Right hindlimb (tissue), 1 donor: ENCODE data around the gene NPEPL1.
A peak's percentile ranks its signal among the peaks of the same experiment; 100 is the strongest.

Source experiments
- DNase-seq: peaks from one replicate; pipeline ENCODE4 v3.0.0-alpha.2; 2018

NPEPL1 gene

DNA sequence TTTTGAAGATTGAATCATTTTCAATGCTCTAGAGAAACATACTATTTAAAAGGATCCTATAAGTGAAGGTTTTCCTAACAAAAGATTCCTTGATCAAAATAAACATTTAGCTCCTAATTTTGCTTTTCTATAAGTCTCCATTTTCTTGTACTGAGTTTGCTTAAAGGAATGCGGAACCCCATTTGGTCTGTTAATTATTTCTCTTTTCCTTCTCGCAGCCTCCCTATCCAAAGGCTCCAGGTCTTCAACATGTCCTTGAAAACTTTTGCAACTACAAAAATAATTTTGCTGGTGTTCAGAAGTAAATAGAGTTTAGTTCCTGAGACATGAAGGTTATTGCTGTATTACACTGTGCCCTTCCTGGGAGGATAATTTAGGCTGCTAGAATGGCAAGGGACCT lies 8.3 kb upstream of the NPEPL1 start:
- DNase-seq = no peak

DNA sequence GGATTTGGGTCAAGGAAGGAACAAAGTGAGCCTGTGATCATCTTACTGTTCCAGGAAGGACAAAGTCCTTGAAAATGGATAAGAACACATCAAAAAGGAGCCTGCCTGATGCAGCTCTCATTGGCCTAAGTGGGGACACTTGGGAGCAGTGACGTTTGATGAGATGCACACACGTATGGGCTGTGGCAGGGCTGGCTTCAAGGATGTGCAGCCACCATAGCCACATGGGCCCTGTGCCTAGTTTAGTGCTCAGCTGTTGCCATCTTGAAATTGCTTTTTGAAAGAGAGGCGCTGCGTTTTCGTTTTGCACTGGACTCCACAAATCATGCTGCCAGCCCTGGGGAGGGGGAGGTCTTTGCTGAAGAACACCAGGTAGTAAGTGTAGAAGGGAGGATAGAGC lies 6.6 kb upstream of the NPEPL1 start:
- DNase-seq = no peak

DNA sequence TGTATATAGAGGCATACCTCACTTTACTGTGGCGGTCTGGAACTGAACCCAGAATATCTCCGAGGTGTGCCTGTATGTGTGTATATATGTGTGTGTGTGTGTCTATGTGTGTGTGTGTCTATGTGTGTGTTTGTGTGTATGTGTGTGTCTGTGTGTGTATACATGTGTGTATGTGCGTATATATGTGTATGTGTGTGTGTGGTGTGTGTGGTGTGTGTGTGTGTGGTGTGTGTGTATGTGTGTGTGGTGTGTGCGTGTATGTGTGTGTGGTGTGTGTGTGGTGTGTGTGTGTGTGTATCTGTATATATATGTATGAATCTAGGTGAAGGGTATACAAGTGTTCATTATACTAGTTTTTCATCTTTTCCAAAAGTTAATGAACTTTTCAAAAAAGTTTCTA lies 4.2 kb upstream of the NPEPL1 start:
- no peak for DNase-seq

DNA sequence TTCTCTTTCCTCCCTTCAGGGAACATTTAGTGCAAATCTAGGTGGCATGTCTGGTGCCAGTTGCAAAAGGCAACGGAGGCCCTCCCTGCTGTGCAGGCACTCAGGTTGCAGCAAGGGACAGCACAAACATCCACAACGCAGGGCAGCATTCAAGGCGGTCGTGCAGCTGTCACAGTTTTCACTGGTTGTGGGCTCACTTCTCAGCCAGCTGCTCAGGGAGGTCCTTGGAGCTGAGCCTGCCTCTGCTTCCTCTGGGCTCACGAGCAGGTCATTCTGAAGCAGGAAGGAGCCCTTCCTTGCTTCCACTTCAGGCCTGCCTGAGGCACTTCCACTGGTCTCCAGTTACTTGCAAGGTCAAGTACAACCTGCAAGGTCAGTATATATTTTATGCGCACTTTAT lies 3.8 kb upstream of the NPEPL1 start:
- peak; percentile 87 for DNase-seq

DNA sequence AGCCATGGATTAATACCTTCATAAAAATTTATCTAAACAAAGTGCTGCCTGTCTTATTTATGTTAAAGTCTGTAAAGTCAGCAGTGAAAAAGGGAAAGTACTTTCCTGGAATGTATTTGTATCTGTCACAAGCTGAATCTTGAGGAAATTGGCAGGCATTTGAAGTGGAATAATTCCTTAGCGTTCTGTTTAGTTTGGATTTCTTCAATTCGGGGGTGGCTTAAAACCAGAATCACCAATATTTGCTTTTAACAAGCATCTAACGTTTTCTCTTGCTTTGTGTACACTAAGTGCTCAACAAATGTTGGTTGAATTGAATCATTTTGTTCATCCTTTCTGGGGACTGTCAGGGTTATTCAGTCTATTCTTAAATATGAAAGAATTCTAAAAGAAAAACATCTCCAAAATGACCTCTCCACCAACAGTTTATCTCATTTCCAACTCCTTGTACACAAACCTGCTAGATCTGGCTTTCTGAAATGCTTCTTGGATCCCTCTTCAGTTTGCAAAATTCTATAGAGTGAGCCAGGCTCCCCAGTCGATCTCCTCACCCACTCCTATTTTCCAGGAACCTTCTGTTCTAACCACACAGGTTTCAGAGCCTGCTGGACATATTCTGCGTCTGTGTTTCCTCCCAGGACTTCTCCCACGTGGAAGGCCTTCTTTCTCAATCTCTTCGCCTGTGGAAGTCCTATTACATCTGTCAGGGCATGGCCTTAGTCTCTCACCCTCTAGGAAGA lies 2.0 kb upstream of the NPEPL1 start:
- peak; percentile 73 for DNase-seq

DNA sequence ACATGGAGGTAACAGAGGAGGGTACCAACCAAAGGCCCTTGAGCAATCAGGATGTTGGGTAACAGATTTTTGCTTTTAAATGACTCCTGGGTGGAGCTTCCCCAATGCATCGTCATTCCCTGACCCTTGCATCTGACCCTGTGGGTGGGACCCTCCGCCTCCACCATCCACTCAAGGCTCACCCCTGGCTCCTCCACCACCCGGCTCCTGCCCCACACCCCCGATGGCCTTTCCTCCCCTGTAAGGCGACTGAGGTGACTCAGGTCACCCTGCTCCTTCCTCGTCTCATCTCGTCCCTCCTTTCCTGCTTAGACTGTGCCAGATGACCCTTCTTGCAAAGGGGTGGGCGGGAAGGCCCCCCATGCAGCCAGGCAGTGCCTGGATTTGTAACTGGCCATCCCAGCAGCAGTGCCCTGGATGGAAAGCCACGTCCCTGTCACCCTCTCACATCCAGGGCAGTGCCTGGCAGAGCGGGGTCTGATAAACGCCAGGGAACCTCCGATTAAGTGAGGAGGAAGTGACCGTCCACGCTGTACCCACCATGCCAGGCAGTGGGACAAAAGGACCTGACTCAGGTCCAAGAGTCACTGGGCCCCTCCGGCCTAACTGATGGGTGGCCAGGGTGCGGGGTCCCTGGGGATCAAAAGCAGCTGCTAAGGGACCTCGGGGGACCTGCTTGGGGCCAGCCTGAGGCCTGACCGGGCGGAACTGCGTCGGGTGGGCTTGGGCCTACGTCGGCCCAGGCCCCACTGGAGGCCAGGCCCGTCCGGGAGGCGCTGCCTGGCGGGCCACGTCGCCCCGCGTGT lies 624 bp upstream of the NPEPL1 start:
- no peak for DNase-seq

DNA sequence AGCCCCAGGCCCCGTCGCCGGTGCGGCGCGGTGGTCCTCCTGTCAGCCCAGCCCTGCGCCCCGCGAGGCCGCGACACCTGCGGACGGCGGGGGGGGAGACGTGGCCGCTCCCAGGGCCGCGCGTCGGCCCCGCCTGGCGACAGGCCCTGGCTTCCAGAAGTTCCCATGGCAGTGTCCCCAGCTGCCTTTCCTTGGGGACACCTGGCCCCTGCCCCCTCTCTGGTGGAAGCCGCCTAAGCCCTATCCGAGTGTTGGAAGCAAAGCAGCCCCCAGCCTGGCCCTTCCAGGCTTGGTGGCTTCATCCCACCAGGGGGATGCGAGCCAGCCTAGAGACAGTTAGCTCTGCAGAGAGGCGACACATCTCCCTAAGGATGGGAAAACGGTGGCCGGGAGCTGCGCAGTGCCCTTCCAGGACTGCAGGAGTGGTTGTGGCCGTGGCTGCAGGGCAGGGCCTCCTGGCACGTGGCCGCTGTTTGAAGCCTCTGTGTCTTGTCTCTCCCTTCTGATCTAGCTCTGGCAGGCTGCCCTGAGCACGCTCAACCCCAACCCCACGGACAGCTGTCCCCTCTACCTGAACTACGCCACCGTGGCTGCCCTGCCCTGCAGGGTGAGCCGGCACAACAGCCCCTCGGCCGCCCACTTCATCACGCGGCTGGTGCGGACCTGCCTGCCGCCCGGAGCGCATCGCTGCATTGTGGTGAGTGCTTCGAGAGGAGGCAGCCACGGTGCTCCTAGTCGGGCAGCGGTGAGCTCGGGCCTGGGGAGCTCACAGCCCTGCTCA lies 816 bp downstream of the NPEPL1 start:
- DNase-seq = no peak

DNA sequence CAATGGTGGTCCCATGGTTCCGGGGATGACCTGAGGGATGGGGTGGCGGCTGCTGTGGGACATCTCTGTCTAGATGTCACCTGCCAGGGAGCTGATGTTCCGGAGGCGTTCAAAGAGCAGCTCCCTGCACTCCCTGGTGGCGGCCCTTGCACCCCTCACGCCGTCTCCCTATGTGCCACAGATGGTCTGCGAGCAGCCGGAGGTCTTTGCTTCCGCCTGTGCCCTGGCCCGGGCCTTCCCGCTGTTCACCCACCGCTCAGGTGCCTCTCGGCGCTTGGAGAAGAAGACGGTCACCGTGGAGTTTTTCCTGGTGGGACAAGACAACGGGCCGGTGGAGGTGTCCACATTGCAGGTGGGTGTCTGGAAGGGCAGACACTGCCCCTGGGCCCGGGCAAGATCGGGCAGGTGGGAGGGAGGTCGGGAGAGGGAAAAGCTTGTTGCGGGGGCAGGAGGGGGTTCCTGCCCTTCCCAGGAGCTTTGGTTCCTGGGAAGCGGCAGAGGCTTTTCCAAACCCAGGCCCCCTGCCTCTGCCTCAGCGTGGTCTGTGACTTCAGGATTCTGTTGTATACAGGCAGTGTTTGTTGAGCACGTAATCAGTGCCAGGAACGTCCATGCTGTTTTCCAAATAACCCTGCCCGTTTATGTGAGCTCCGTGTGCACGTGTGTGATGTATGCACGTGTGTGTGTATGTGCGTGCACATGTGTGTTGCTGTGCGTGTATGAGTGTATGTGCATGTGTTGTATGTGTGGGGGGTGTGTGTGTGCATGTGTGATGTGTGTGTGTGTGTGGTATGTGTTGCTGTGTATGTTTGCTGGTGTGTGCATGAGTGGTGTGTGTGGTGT lies 1.9 kb downstream of the NPEPL1 start:
- DNase-seq = no peak

DNA sequence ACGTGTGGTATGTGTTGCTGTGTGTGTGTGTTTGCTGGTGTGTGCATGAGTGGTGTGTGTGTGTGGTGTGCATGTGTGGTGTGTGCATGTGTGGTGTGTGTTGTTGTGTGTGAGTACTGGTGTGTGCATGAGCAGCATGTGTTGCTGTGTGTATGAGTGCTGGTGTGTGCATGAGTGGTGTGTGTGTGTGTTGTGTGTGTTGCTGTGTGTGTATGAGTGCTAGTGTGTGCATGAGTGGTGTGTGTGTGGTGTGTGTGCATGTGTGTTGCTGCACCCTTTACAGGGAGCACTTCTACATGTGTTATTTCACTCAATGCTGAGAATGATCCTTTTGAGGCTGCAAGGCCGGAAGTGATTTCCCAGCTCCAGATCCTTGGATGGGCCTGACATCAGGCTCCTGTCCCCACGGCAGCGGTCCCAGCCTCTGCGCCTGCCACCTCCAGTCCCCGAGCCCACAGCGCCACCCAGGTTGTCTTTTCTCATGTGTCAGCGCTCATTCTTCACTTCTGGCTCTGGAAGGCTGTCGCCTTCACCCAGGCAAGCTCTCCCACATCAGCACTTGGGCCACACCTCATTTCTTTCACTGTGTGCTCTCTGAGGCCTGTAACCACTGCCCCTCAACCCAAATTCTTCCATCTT lies 2.6 kb downstream of the NPEPL1 start:
- no peak for DNase-seq

DNA sequence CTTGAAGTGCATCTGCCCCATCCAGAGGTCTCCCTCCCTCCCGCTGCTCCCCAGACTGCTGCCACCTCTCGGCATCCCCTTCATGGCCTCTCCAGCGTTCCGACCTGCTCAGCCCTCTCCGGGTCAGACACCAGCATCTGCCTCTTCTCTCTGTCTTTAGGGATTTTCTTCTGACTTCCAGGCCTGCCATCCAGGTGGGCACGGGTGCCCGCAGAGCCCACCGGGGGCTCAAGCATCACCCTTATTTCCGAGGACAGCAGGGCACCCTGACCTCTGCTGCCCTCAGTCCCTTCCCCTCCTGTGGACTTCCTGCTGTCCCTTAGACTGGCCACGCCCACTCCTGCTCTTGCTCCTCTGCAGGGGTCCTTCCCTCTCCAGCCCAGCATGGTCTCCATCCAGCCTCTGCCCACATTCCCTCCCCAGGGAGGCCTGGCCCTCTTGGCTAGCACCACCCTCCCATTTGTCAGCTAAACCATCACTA lies 3.3 kb downstream of the NPEPL1 start:
- no peak for DNase-seq

DNA sequence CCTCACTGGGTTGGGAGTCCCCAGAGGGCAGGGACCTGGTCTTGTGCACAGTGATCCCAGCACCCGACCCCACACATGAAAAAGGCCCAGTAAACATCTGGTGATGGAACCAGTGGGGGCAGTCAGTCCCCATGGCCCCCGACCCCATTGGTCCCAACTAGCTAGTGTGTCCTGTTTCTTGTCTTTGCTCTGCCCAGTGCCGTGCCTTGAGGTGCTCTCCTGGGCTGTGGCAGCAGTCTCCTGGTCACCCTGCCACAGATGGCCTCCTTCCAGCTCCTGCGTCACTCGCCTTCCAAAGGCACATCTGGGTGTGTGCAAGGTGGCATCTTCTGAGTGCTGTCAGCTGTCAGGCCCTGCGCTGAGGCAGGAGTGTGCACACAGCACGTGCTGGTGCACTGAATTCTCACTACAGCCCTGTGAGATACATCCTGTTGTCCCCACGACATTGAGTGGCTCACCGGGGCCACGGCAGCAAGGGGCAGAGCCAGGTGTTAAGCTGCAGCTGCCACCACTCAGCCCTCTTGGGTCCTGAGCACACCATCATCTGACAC lies 3.9 kb downstream of the NPEPL1 start:
- no peak for DNase-seq

DNA sequence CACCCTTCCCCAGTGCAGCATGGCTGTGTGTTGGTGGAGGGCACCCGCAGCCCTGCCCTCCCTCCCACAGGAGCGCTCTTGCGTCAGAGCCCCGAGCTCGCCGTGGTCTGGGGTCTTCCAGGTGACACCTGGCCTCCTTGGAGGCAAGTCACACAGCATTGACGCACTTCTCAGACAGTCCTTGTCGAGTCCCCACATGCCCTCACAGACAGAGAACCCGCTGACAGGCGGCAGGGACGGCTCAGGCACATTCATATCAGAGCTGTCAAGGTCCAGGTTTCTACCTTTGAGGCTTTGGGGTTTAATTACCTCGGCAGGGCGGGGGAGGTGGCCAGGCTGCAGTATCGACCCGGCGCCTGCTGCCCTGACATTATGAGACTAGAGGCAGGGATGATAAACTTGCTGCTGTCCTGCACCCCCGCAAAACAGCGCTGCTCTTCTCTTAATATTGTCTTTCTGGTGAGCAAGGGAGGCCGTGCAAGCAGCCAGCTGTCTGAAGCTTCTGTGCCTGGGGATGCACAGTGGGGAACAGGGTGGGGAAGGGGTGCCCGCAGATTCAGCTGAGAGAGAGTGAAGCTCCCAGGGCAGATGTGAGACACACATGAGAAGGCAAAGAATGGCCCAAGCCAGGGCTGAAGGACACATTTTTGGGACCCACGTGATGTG lies 4.7 kb downstream of the NPEPL1 start:
- DNase-seq = no peak

DNA sequence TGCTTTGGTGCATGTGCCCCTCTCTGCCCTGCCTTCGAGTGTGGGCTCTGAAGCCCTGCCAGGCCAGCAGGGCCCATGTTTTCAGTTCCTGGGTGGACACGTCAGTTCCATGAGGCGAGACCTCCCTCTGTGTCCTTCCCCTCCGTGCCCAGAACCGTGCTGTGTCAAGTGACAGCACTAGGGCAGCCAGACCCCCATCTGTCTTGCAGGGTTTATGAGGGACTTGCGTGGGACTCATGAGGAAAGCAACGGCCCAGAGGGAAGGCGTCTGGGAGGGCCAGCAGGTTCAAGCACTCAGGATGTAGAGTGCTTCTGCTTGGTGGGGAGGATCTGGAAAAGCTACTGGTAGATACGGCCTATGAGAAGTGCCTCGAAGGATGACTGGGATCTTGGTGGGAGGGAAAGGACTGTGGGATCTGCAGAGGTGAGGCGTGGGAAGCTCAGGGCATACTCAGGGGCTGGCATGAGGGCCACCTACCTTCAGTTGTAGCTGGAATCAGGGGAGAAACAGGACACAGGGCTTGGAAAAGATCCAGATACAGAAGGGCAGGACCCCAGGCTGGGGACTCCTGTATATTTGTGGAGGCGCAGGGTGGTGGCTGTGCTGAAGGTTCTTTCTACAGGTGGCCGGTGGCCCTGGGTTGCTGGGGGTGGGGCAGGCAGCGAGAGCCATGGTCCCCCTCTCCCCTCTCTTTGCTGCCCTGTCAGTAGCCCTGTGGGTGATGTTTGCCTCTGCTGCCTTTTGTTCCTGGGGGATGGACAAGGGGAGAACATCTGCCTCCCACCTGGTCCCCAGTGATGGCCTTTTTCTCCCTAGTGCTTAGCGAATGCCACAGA lies 5.5 kb downstream of the NPEPL1 start:
- peak; percentile 19 for DNase-seq

DNA sequence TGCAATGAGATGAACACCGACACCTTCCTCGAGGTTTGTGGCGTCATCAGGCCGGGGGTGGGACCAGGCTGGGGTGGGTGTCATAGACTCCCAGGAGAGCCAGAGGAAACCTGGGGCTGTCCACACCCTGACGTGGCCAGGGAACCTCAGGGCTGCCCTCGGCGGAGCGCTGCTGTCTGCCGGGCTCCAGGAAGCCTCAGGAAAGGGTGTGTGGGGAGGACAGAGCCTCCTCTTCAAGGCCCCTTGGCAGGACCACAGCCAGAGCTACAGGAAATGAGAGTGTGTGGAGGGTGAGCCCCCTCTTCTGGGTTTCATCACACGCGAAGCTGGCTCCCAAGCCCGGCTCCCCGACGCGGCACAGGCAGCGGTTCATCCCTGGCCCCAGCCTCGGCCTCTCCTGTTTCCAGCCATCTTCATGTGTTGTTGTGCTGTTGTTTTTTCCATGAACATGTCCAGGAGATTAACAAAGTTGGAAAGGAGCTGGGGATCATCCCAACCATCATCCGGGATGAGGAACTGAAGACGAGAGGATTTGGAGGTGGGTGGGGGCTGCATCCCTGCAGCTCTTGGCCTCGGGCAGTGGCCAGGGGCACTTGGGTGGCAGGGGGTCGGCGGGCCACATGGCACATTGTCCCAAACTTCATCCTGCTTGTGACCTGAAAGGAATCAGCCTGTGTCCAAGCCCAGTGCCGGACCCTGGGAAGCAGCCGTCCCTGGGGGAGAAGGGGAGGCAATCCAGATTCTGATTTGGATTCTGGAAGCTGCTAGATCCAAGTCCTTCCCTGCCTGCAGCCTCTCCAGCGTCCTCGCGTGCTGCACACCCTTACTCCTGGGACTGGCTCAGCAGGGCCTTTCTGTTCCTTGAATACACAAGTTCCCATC lies 6.4 kb downstream of the NPEPL1 start:
- DNase-seq = peak; percentile 88

DNA sequence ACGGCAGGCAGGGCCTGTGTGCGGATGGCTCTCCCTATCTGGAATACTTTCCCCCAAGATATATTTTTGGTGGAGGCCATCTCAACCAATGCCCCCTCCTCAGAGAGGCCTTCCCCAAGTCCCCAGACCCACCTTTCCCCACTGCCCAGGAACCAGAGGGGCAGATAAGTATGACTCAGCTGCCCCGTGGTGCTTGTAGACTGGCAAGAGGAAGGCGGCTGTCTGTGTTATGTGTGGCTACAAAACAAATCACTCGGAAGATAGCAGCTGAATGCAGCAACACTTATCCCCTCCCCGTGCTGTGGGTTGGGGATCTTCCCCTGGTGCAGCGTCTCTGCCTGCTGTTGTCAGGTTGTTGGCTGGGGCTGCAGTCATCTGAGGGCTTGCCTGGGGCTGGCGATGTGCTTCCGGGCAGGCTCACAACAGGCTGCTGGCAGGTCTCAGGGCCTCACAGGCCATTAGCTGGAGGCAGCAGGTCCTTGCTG lies 7.1 kb downstream of the NPEPL1 start:
- DNase-seq = no peak

DNA sequence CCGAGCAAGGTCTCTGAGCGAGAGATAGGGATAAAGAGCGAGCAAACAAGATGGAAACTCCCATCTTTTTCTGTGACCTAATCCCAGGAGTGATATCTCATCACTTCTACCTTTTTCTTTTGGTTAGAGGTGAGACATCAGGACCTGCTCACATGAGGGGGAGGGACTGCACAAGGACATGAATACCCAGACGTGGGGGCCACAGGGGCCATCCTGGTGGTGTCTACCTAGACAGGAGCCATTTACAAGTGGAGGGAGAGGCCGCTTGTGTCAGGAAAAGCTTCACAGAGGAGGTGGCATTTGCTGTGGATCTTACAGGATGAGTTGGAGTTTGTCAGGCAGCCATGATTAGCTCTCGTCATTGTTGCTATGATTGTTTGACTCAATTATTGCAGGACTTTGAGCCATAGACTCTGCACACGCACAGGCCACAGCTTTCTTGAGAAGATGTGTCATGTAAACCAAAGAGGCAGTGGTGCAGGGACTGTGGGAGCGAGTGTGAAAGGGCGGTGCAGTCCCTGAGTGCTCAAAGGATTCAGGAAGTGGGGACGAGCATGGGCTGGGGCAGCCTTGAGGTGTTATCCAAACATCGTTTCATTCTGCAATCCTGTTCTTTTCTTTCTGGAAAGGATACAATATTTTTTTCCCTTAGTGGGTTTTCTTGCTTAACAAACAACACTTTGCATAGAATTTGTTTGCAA lies 7.7 kb downstream of the NPEPL1 start:
- DNase-seq = peak; percentile 60

DNA sequence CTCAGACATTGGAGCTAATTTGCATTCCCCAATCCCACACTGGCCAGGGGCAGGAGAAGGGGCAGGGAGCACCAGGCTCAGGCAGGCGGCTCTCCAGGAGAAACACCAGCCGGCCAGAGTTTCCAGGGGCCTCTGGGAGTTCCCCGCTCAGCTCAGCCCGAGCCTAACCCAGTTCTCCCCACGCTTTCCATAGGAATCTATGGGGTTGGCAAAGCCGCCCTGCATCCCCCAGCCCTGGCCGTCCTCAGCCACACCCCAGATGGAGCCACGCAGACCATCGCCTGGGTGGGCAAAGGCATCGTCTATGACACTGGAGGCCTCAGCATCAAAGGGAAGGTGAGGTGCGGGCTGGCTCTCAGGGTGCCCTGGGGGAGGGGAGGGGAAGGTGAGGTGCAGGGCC lies 8.2 kb downstream of the NPEPL1 start:
- DNase-seq = peak; percentile 70
